HCT116 (cell line): Measurements from ENCODE around the gene ADD3. TPM values are rescaled to one million over a fixed set of nuclear protein-coding genes. Genes with fewer than 3 reads are reported as not detected.

Source experiments
- ATAC-seq: fragments of 200-7000 bp; cut with Tn5 transposase; 2 replicates; pipeline ENCODE4 v1.9.1; 2020; ENCODE audit warnings: mild to moderate bottlenecking, moderate library complexity
- BruUV-seq: library from RNA; stranded (reverse); fragments of 400-500 nt; replicated peaks from 2 replicates; lab custom pipeline; 2021; lab: Mats Ljungman, UMichigan
- CTCF ChIA-PET: fragments of 300-600 bp; sonication (Branson Sonifier 250); formaldehyde crosslinking; loops from one replicate; lab custom pipeline; 2021; ENCODE audit warnings: antibody characterized with exemption; lab: Charles Lee
- POLR2A ChIA-PET: fragments of 300-600, 350-600 bp; sonication (Branson Sonifier 250); formaldehyde crosslinking; loops from one replicate; lab custom pipeline; 2021; ENCODE audit warnings: antibody characterized with exemption; lab: Charles Lee
- RAD21 ChIA-PET, 2 experiments: fragments of 300-600 bp; sonication (Branson Sonifier 250); formaldehyde crosslinking; loops; one replicate each; lab custom pipeline; 2023; ENCODE audit warnings: low total read pairs in 2 of 2; ENCODE audit not compliant: uncharacterized antibody in 2 of 2, unreplicated experiment in 2 of 2, low non-redundant PET in 1 of 2; lab: Charles Lee
- DNase-seq: peaks from one replicate; pipeline ENCODE4 v3.0.0-alpha.2; 2010; ENCODE audit warnings: low read depth, low spot score
- H2AFZ ChIP-seq: fragments of 200-600 bp; shearing (Covaris generic), sonication (generic); 2 replicates; pipeline ENCODE4 v1.6.1; 2017; ENCODE audit warnings: low read depth, mixed run types, mixed read lengths, antibody characterized with exemption, low read length; ENCODE audit not compliant: poor library complexity, severe bottlenecking
- H3K27ac ChIP-seq: 2 replicates; pipeline ENCODE4 v1.5.1; 2012; ENCODE audit warnings: low read depth, low read length
- H3K27me3 ChIP-seq: fragments of 200-600 bp; sonication (generic); 2 replicates; pipeline ENCODE4 v1.6.1; 2016; ENCODE audit warnings: mixed run types, low read length, mixed read lengths; ENCODE audit not compliant: insufficient read depth
- H3K36me3 ChIP-seq, 2 experiments: fragments of 200-500 bp in 1 of 2; fragments of 200-600 bp in 1 of 2; sonication (Bioruptor generic) in 1 of 2; sonication (generic) in 1 of 2; 2 replicates each; pipeline versions ENCODE4 v1.5.1 to v1.6.1; 2014 to 2016; ENCODE audit warnings: low read length in 2 of 2, inconsistent platforms in 1 of 2, mixed read lengths in 1 of 2, mixed run types in 1 of 2; ENCODE audit not compliant: insufficient read depth in 2 of 2, control insufficient read depth in 1 of 2
- H3K4me1 ChIP-seq, 2 experiments: fragments of 200-600 bp in 1 of 2; sonication (generic) in 1 of 2; 2 replicates each; pipeline versions ENCODE4 v1.5.1 to v1.6.1; 2012 to 2017; ENCODE audit warnings: low read length in 2 of 2, inconsistent platforms in 1 of 2, mild to moderate bottlenecking in 1 of 2, mixed read lengths in 1 of 2, mixed run types in 1 of 2, moderate library complexity in 1 of 2; ENCODE audit not compliant: insufficient read depth in 2 of 2, control insufficient read depth in 1 of 2
- H3K4me2 ChIP-seq: fragments of 200-600 bp; sonication (generic); 2 replicates; pipeline ENCODE4 v1.6.1; 2017; ENCODE audit warnings: mixed run types, low read length, mixed read lengths
- H3K4me3 ChIP-seq, 2 experiments: fragments of 200-600 bp in 1 of 2; sonication (generic) in 1 of 2; replicated peaks in 1 of 2; 2 replicates each; pipeline ENCODE4 v1.5.1; 2011 to 2016; ENCODE audit warnings: low read length in 2 of 2, control low read depth in 1 of 2, low read depth in 1 of 2, mild to moderate bottlenecking in 1 of 2, mixed read lengths in 1 of 2, mixed run types in 1 of 2
- H3K79me2 ChIP-seq: fragments of 200-600 bp; sonication (generic); 2 replicates; pipeline ENCODE4 v1.6.1; 2017; ENCODE audit warnings: mild to moderate bottlenecking, mixed run types, low read length, moderate library complexity, mixed read lengths; ENCODE audit not compliant: insufficient read depth
- H3K9ac ChIP-seq: fragments of 200-600 bp; sonication (generic); 2 replicates; pipeline ENCODE4 v1.6.1; 2016; ENCODE audit warnings: low read length, mixed read lengths
- H3K9me2 ChIP-seq: fragments of 200-600 bp; sonication (generic), shearing (Covaris generic); 2 replicates; pipeline ENCODE4 v1.6.1; 2017; ENCODE audit warnings: mixed run types, mild to moderate bottlenecking, moderate library complexity; ENCODE audit not compliant: insufficient read depth
- H3K9me3 ChIP-seq, 2 experiments: fragments of 200-500 bp in 1 of 2; fragments of 200-600 bp in 1 of 2; sonication (Bioruptor generic) in 1 of 2; sonication (generic) in 1 of 2; 2 replicates each; pipeline ENCODE4 v1.6.1; 2014 to 2017; ENCODE audit warnings: low read length in 2 of 2, mixed read lengths in 2 of 2, inconsistent platforms in 1 of 2, low read depth in 1 of 2, mild to moderate bottlenecking in 1 of 2, mixed run types in 1 of 2, moderate library complexity in 1 of 2; ENCODE audit not compliant: control insufficient read depth in 1 of 2, insufficient read depth in 1 of 2
- H4K20me1 ChIP-seq: fragments of 200-600 bp; sonication (generic), shearing (Covaris generic); 2 replicates; pipeline ENCODE4 v1.6.1; 2017; ENCODE audit warnings: mixed run types, mild to moderate bottlenecking, moderate library complexity; ENCODE audit not compliant: insufficient read depth
- CEBPB ChIP-seq: IDR thresholded peaks from 2 replicates; pipeline ENCODE4 v1.6.1; 2012; ENCODE audit warnings: low read depth
- EGR1 ChIP-seq: IDR thresholded peaks from 2 replicates; pipeline ENCODE4 v1.6.1; 2012; ENCODE audit warnings: low read depth
- ELF1 ChIP-seq: IDR thresholded peaks from 2 replicates; pipeline ENCODE4 v1.6.1; 2012; ENCODE audit warnings: low read depth, borderline replicate concordance
- EZH2 ChIP-seq: fragments of 200-600 bp; sonication (generic); IDR thresholded peaks from 2 replicates; pipeline ENCODE4 v1.6.1; 2017; ENCODE audit warnings: antibody characterized with exemption, mixed run types
- EZH2phosphoT487 ChIP-seq: fragments of 200-600 bp; IDR thresholded peaks from 2 replicates; pipeline ENCODE4 v1.6.1; 2018; ENCODE audit warnings: antibody characterized with exemption, borderline replicate concordance
- FOSL1 ChIP-seq: IDR thresholded peaks from 2 replicates; pipeline ENCODE4 v1.6.1; 2012; ENCODE audit warnings: low read depth
- JUND ChIP-seq: IDR thresholded peaks from 2 replicates; pipeline ENCODE4 v1.6.1; 2012
- POLR2A ChIP-seq: IDR thresholded peaks from 2 replicates; pipeline ENCODE4 v1.7.0; 2011; ENCODE audit warnings: borderline replicate concordance; ENCODE audit not compliant: insufficient read depth, insufficient read length; ENCODE audit errors: extremely low read depth
- POLR2AphosphoS5 ChIP-seq: IDR thresholded peaks from 2 replicates; pipeline ENCODE4 v1.6.1; 2011; ENCODE audit warnings: mild to moderate bottlenecking, low read depth, low read length, moderate library complexity
- RAD21 ChIP-seq: IDR thresholded peaks from 2 replicates; pipeline ENCODE4 v1.6.1; 2012; ENCODE audit warnings: low read depth, mild to moderate bottlenecking
- SIN3A ChIP-seq: IDR thresholded peaks from 2 replicates; pipeline ENCODE4 v1.6.1; 2012; ENCODE audit warnings: low read depth
- SP1 ChIP-seq: IDR thresholded peaks from 2 replicates; pipeline ENCODE4 v1.6.1; 2012; ENCODE audit warnings: low read depth
- SRF ChIP-seq: IDR thresholded peaks from 2 replicates; pipeline ENCODE4 v1.6.1; 2012; ENCODE audit warnings: low read depth
- TCF7L2 ChIP-seq: IDR thresholded peaks from 2 replicates; pipeline ENCODE4 v1.7.0; 2011; ENCODE audit warnings: borderline replicate concordance, inconsistent platforms; ENCODE audit not compliant: insufficient read depth, insufficient read length; ENCODE audit errors: extremely low read depth
- YY1 ChIP-seq: IDR thresholded peaks from 2 replicates; pipeline ENCODE4 v1.6.1; 2011; ENCODE audit warnings: low read length, low read depth, moderate library complexity, mild to moderate bottlenecking; ENCODE audit not compliant: insufficient replicate concordance; ENCODE audit errors: extremely low read depth
- ZBTB33 ChIP-seq: IDR thresholded peaks from 2 replicates; pipeline ENCODE4 v1.6.1; 2011; ENCODE audit warnings: mild to moderate bottlenecking, low read length, moderate library complexity; ENCODE audit not compliant: insufficient replicate concordance; ENCODE audit errors: extremely low read depth
- ZNF274 ChIP-seq: fragments of 200-500 bp; sonication (Bioruptor generic); IDR thresholded peaks from 2 replicates; pipeline ENCODE4 v1.6.1; 2014; ENCODE audit warnings: mild to moderate bottlenecking, low read depth, low read length, inconsistent platforms
- intact Hi-C: fragments of 100-400 bp; cut with micrococcal nuclease; formaldehyde crosslinking; loops from 2 replicates; pipeline ENCODE4 v1.10.0; 2022
- total RNA-seq: library from RNA; stranded (reverse); gene quantifications from one replicate; pipeline ENCODE4 v1.2.1, GENCODE V29; 2021; ENCODE audit not compliant: unreplicated experiment

ADD3 gene
- total RNA-seq, 1 experiment from 2014 or later: 41.1 TPM

- intact Hi-C loops: no loop called here
- no peaks in the 10 kb centered on the region for H4K20me1 ChIP-seq
- no peak overlapping the region for H3K4me2 ChIP-seq
- H3K9ac ChIP-seq: no peak overlapping the region
- no peak for ATAC-seq
- no peaks in the 10 kb centered on the region for H3K27me3 ChIP-seq
- H3K4me1 ChIP-seq: peaks cover 0 to 11% of the 10 kb centered on the region in 2 experiments; a peak in 1 of 4 replicates
- H3K9me3 ChIP-seq: no peaks in the 10 kb centered on the region
- TF ChIP-seq POLR2A (no peak), EZH2 (no peak), POLR2AphosphoS5 (no peak), CEBPB (no peak; the same call in 1 of the 2 replicates), ZNF274 (no peak), FOSL1 (no peak), SRF (no peak), SIN3A (no peak), RAD21 (no peak), JUND (no peak), SP1 (no peak; the same call in 1 of the 2 replicates), TCF7L2 (no peak), YY1 (no peak), ELF1 (no peak), EZH2phosphoT487 (no peak), EGR1 (no peak), ZBTB33 (no peak)
- TF ChIP-seq, all 23 proteins: peak for 0
- Histone ChIP-seq H3K36me3 (no peaks in the 10 kb centered on the region), H3K4me3 (no peak overlapping the region), H2AFZ (no peak overlapping the region), H3K27ac (no peak overlapping the region), H3K9me2 (no peaks in the 10 kb centered on the region), H3K79me2 (no peaks in the 10 kb centered on the region)
- CTCF ChIA-PET: interaction anchor here (1.3 kb wide), 1 partner anchor 63 kb away, joined by 4 read pairs; no protein-coding TSS in a partner anchor
- no TSS peak for BruUV-seq
- RAD21 ChIA-PET: no interaction called here
- DNase-seq: no peak
- POLR2A ChIA-PET: no interaction called here
These were observed 67.2 kb downstream of the ADD3 start for GRCh38 chr10:110074758-110075671.
